ENCODE results near the gene CAMK2B.
A peak's percentile ranks its signal among the peaks of the same experiment; 100 is the strongest.

The CAMK2B gene

GRCh38 chr7:44329888-44330287, 4.5 kb upstream of the CAMK2B start:
- DNase-seq, result no peak

- DNase-seq, result no peak
Observed at GRCh38 chr7:44329081-44329480, 3.7 kb upstream of the CAMK2B start.

- no peak for DNase-seq
Observed at GRCh38 chr7:44327981-44328380, 2.6 kb upstream of the CAMK2B start.

GRCh38 chr7:44326261-44327125, 1.1 kb upstream of the CAMK2B start:
- DNase-seq, result peak in 1 of 14 donors; percentile 63

GRCh38 chr7:44325811-44326241, 432 bp upstream of the CAMK2B start:
- peak in 1 of 14 donors; percentile 64 for DNase-seq

- peak in 1 of 14 donors; percentile 58 for DNase-seq
Observed at GRCh38 chr7:44324481-44325200, 753 bp downstream of the CAMK2B start.

- peak in 1 of 14 donors; percentile 65 for DNase-seq
Observed at GRCh38 chr7:44324204-44324480, 1.3 kb downstream of the CAMK2B start.

GRCh38 chr7:44323381-44324203, 1.8 kb downstream of the CAMK2B start:
- DNase-seq, result peak in 1 of 14 donors; percentile 42

GRCh38 chr7:44322631-44323363, 2.6 kb downstream of the CAMK2B start:
- peak in 1 of 14 donors; percentile 92 for DNase-seq

GRCh38 chr7:44321796-44322195, 3.6 kb downstream of the CAMK2B start:
- DNase-seq, result no peak

- peak in 1 of 14 donors; percentile 47 for DNase-seq
Observed at GRCh38 chr7:44320794-44321371, 4.5 kb downstream of the CAMK2B start.

- DNase-seq, result no peak
Observed at GRCh38 chr7:44320141-44320540, 5.3 kb downstream of the CAMK2B start.

- DNase-seq, result no peak
Observed at GRCh38 chr7:44318332-44318731, 7.1 kb downstream of the CAMK2B start.

GRCh38 chr7:44315301-44315903, 10.0 kb downstream of the CAMK2B start:
- no peak for DNase-seq

GRCh38 chr7:44313621-44314031, 11.8 kb downstream of the CAMK2B start:
- DNase-seq, result peak in 1 of 14 donors; percentile 50

- DNase-seq, result no peak
Observed at GRCh38 chr7:44313016-44313415, 12.4 kb downstream of the CAMK2B start.

GRCh38 chr7:44311561-44312495, 13.6 kb downstream of the CAMK2B start:
- DNase-seq, result no peak

GRCh38 chr7:44310221-44310848, 15.1 kb downstream of the CAMK2B start:
- no peak for DNase-seq

GRCh38 chr7:44309271-44310091, 15.9 kb downstream of the CAMK2B start:
- peak in 2 of 14 donors; percentile 27 to 41 for DNase-seq

Data from C1 segment of cervical spinal cord (tissue), 14 donors.